ENCODE measurements around the gene IFT88.
A peak's percentile ranks its signal among the peaks of the same experiment; 100 is the strongest.

IFT88 gene

DNA sequence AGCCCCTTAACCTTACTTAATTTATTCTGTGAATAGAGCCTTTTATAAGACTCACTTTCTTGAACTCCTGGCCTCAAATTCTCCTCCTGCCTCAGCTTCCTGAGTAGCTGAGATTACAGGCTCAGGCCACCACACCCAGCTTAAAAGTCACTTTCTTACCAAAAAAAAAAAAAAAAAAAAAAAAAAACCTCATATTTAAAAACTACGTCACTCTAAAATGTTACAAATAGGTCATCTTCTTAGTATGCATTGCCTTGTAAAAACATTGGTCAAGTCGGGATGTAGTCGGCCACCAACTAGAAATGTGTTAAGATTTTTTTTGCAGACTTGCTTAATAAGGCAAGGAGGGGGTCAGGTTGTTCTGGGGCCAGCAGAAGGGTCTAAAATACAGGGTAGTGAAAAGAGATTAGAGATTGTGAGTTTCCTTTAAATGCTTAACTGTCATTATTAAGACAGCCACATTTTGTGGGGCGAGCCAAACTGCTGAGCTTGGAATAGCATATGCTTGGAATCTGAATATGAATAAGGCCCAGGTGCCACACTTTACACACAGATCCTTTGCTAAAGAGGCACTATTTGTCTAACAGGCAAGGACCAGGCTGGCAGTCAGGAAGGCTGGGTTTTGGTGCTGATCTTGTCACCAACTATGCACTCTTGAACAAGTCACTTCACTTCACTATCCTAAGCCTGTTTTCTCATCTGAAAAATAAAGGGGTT is 120.1 kb downstream of the IFT88 start:
- DNase-seq (ENCODE audit: low read depth in 2 of 2): no peak

- no peak for DNase-seq (ENCODE audit: low read depth in 2 of 2)
These were observed 122.3 kb downstream of the IFT88 start for GRCh38 chr13:20689291-20689690.

DNA sequence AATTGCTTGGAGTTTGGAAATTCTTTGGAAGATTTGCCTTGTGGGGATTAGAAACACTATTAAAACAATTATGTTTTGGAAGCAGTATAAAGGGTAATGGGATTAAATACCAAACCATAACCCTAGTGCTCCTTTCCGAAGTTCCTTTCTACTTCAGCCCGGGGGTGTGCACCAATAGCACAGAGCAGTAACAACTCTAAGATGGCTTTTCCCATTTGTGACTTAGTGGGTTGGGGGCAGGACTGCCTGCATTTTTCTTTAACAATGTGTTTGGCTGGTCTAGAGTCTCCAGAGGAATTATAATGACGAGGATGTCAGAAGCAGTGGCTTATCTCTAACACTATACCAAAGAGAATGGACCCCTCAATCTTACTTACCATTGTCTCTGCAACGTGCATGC is 124.7 kb downstream of the IFT88 start:
- no peak for DNase-seq (ENCODE audit: low read depth in 2 of 2)

DNA sequence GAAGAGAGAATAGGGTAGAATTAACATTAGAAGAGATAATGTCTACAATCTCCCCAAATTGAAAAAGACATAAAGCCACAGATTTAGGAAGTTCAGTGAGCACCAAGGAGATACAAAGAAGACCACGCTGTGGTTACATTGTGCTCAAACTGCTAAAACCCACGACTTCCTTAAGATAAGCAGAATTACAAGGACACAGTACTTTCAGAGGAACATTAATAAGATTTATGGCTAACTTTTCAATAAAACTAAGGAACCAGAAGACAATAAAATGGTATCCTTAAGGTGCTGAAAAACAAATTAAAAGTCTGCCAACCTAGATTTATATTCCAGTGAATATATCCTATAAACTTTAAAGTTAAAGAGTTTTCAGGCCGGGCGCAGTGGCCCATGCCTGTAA is 129.1 kb downstream of the IFT88 start:
- DNase-seq (ENCODE audit: low read depth in 2 of 2): no peak

DNA sequence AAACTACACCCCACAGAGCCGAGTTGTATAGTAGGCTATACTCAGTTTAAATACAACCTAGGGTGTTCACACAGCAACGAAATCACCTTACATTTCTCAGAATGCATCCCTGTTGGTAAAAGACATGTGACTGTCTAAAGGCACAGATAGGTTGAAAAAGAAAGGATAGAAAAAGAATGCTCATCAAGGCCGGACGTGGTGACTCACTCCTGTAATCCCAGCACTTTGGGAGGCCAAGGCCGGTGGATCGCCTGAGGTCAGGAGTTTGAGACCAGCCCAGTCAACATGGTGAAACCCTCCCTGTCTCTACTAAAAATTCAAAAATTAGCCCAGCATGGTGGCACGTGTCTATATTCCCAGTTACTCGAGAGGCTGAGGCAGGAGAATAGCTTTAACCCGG is 132.8 kb downstream of the IFT88 start:
- DNase-seq (ENCODE audit: low read depth in 2 of 2): no peak

GRCh38 chr13:20700288-20700687 is 133.3 kb downstream of the IFT88 start:
- DNase-seq (ENCODE audit: low read depth in 2 of 2): no peak

- DNase-seq (ENCODE audit: low read depth in 2 of 2): no peak
These were observed 134.5 kb downstream of the IFT88 start for GRCh38 chr13:20701461-20701860.

DNA sequence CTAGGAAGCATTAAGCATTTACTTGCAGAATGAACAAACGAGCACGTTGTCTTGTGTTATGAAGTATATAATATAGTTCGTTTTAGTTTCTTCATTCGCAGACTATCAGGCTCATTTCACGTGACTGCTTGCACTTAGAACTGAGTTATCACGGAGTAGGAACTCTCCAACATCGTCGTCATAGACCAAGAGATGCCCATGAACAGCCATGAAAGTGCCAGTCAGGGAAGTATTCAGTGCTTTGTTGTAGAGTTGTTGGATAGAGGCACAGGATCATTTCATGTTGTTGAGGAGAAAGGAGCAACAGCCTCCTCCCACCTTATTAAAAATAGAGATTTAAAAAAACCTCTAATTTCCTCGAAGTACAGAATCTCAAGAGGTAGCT is 135.6 kb downstream of the IFT88 start:
- DNase-seq (ENCODE audit: low read depth in 2 of 2): no peak

DNA sequence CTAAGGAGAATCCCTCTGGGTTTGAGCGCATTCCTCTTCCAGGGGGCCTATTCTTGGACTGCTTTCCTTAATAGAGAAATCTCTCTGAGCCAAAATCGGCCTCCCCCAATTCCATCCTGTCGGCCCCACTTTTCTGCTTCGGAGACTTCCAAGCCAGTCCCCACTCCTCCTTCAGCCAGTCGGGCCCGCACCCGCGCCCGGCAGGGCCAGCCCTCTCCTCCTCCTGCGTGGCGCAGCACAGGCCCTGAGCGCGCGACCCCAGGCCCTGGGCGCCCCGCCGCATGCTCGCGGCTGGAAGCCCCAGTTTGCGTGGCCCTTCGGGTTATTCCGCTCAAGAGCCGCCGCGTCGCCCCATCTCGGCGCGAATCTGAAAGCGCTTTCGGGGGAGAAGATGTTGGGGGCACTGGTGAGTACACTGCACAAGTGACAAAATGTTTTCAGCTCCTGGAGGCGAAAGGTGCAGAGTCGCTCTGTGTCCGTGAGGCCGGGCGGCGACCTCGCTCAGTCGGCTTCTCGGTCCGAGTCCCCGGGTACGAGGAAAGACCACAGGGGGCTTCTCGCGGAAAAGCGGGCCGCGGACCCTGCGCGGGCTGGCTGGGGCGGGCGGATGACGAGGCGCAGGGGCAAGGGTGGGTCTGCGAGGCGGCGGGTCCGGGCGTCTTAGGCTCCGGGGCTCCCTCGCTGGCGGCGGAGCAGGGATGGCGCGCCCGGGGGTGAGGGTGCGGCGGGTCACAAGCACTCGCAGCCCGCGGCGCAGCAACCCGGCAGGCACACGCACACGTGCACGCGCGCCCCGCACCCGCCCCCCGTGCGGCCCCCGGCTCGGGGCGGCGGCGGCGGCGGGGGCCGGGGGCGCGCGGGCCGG is 136.2 kb downstream of the IFT88 start, which contains the start of gene IL17D:
Gene IL17D, plus strand, starts transcription at position 785 of the 865 bp plus-strand sequence. CDS start 303 bp downstream, outside the sequence.
- peak in 1 of 2 donors; percentile 11 for DNase-seq (ENCODE audit: low read depth in 2 of 2)

DNA sequence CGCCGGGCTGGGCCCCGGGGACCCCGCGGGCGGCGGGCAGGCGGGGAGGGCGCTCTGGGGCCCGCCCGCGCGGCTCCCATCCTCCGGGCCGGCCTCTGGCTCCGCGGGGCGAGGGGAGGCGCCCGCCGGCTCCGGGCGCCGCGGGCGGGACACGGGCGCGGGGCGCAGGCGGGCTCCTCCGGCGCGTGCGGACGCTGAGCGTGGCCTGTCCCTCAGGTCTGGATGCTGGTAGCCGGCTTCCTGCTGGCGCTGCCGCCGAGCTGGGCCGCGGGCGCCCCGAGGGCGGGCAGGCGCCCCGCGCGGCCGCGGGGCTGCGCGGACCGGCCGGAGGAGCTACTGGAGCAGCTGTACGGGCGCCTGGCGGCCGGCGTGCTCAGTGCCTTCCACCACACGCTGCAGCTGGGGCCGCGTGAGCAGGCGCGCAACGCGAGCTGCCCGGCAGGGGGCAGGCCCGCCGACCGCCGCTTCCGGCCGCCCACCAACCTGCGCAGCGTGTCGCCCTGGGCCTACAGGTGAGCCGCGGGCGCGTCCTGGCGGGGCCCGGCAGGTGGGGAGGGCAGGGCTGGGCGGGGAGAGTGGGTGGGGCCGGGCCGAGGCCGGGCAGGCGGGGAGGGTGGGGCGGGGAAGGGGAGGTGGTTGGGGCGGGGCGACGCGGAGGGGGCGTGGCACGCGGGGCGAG is 137.0 kb downstream of the IFT88 start:
- peak; percentile 49 to 52 for DNase-seq (ENCODE audit: low read depth in 2 of 2)

DNA sequence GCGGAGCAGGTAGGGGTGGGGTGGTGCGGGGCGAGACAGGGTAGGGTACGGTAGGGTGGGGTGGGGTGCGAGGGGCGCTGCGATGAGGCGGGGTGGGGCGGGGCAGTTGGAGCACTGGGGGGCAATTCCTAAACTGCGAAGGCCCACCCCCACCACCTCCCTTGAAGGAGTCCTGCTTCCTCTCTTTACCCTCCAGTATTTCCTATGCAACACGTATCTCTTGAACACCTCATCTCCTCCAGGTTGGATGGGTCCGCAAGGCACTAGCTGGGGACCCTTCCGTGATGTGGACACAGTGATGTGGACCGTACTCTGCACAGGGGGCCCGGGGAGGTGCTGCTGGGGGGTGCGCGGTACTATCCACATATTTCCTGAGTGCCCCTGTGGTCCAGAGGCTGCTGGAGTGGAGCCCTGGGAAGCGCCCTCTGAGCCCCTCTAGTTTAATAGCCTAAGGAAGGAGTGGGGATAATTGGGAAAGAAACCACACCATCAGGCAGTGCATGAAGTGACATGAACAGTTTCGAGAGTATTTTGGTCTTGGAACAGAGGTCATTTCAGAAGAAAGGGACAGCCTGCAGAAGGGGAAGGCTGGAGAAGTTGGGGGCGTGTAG is 137.6 kb downstream of the IFT88 start:
- no peak for DNase-seq (ENCODE audit: low read depth in 2 of 2)

DNA sequence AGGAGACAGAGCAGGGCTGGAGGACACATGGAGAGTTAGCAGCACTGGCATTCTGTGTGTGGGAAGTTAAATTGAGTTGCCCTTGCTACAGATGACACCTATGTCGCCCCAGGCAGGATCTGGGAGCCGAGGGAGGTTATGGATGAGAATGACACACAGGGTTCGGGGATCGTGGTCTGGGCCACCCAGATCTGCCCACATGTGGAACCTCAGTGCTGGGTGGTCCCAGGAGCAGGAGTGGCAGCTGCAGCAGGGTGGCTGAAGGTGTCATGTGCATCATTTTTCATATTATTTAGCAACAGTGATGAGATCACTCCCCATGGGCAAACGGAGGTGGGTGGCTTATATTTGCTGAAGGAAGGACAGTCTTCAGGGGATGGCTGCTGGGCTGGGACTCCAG is 139.7 kb downstream of the IFT88 start:
- no peak for DNase-seq (ENCODE audit: low read depth in 2 of 2)

DNA sequence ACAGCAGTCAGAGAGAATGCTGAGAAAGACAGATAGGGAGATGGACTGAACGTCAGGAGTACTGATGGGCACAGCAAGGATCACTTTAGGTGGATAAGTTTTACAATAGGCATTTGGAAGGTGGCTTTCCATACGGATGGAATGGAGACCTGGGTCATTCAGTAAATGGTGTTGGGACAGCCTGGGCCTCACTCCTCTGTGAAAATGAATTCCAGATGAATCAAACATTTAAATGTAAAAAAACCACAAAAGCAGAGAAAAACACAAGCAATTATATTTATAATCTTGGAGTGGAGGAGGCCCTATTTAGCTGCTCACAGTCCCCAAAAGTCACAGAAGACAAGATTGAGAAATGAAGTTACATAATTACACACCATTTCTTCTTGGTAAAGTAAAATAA is 141.3 kb downstream of the IFT88 start:
- DNase-seq (ENCODE audit: low read depth in 2 of 2): no peak

GRCh38 chr13:20709369-20709768 is 142.4 kb downstream of the IFT88 start:
- no peak for DNase-seq (ENCODE audit: low read depth in 2 of 2)

DNA sequence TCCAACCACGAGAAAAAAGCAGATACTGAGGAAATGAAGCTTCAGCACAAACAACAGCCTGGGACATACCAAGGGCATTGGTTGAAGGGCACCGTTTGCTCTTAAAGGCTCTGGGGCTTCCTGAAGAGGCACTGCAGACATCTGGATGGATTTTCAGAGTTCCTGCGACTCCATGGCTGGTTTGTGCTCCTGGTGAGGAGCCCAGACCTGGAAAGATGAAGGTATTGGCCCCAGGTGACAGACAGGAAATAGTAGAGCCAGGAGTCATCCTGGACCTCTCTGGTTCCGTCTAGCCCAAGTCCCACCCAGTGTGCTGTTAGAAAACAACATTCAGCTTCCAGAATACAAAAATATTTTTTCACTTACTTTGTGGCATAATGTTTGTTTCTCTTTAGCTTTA is 142.8 kb downstream of the IFT88 start:
- DNase-seq (ENCODE audit: low read depth in 2 of 2): no peak

DNA sequence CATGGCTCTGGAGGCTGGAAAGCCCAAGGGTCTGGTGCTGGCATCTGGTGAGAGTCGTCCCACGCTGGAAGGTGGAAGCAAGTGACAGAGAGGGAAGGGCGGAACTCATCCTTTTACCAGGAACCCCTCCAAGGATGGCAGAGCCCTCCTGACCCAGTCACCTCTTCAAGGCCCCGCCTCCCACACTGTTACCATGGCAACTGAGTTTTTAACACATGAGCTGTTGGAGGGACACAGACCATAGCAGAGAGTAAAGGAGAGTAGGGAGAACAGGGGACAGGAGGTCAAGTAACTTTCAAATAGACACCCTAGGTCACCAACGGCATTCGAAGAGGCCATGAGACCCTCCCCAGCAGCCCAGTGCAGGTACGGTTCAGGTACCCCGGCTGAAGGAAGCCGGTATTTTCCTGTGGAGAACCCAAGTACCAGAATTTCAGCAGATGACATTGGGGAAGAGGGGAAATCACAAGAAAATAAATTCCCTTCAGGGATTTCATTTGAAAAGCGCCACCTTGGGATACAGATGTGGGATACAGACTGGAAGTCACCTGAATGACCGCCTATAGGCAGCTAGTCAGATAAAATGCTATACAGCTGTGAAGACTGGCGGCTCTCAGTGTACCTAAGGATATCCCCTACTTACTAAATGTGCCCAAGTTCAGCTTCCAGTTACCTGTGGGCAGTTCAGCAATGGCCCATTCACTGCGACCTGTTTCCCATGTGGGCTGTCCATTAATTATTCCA is 144.5 kb downstream of the IFT88 start:
- DNase-seq (ENCODE audit: low read depth in 2 of 2): no peak

DNA sequence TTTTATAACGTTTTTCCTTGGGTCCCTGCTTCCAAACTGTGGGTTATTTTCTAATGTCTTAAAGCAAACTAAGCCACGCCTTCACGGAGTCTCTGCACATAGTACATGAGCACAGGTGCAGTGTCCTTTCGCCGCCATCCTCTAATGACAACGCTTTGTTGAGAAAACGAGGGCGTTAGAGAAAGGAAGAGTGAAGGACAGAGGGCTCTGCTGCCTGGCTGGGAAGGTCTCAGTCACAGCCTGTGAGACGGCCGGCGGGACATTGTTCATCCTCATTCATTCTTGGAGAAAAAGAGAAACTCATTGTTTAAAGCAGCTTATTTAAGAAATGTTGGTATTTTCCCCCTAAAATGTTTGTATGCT is 146.0 kb downstream of the IFT88 start:
- DNase-seq (ENCODE audit: low read depth in 2 of 2): no peak

DNA sequence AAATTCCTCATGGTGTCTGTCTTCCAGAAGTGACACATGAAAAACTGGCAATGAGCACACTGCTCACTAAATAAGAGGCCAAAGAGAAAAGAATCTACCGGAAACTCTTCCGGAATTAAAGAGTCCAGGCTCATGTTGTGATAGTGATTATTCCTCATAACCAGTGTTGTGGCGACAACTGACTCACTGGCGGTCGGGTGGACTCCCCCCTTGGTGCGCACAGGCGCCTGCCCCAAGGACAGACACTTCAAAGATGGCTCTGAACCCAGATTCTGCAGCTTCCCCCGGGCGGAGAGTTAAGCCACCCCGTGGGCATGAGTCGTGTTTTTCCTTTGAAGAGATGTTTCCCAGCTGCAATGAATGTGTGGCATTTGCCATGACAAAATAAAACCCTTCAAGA is 146.8 kb downstream of the IFT88 start:
- DNase-seq (ENCODE audit: low read depth in 2 of 2): no peak

DNA sequence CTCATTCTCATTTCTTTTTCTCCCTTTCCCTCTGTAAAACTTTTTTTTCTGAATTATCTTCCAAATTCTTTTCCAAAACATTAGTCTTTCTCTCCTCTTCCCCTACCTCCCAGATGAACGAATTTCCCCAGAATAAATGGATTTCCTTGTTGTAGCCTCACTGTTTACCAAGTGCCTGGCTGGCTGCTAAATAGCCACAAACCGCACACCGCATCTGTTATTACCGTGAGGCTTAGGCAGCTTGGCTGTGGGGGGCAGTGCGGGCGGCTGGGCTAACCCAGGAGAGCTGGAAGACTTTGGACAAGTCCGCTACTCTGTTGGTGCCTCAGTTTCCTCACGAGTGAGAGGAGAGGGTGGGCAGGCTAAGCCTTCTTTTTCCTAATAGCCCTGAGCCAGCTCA is 147.2 kb downstream of the IFT88 start:
- no peak for DNase-seq (ENCODE audit: low read depth in 2 of 2)

DNA sequence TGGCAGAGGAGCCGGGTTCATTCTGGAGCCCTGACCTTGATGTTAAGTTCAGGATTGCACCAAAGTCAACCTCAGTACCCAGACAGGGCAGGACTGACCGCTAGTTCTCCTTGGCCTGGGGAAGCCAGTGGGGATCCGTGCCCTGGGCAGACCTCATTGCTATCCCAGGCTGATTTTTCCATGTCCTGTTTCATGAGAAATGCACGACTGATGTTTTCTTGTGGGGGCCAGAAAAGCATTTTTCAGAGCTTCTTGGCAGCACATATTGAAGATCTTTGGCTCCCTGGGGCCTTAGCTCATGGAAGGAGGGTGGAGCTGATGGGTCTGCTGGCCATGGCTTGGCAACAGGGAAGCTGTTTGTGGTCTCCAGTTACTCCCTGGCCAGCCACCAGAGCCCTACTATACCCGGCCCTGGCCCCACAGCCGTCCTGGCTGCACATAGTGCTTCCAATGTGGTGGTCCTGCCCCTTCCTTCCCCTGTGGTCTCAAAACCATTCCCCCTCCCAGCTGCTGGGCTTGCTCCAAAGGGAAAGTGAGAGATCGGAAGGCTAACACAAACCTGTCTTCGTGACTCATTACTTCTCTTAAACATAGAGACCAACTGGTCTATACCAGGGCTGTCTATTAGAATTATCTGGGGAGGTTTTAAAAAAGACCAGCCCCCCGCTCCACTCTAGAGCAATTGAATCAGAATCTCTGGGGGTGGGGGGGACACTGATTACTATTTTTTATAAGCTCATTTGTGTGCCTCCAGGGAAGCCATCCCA is 147.8 kb downstream of the IFT88 start:
- no peak for DNase-seq (ENCODE audit: low read depth in 2 of 2)

GRCh38 chr13:20715330-20715712 is 148.4 kb downstream of the IFT88 start:
- DNase-seq (ENCODE audit: low read depth in 2 of 2): no peak
